ENCODE data around the gene CAPN3. TPM values are rescaled to one million over a fixed set of nuclear protein-coding genes. Genes with fewer than 3 reads are reported as not detected.
"Not testable (repeated sequence)": the region's sequence is repeated elsewhere in the genome, so short reads cannot be mapped to it uniquely, and the experiment has no call there.

Gene CAPN3
- total and polyA plus RNA-seq, 2 experiments from 2014 or later = 2.2 to 5.7 TPM

GRCh38 chr15:42331235-42331634 is 28.1 kb upstream of the CAPN3 start:
- in situ Hi-C loops (cut with MboI) = no loop called here
- Histone ChIP-seq H2AFZ (no peak overlapping the region), H3K4me3 (no peak overlapping the region), H3K36me3 (ENCODE audit: low read depth) (peaks cover 32% of the 10 kb centered on the region; the same call in 1 of the 2 replicates), H3K9me3 (ENCODE audit: low read depth) (no peaks in the 10 kb centered on the region), H3K4me1 (ENCODE audit: insufficient read depth) (peaks cover 14% of the 10 kb centered on the region), H3K4me2 (ENCODE audit: unreplicated experiment) (no peak overlapping the region), H4K20me1 (ENCODE audit: insufficient read depth) (no peaks in the 10 kb centered on the region), H3K9ac (no peak overlapping the region), H3K79me2 (ENCODE audit: insufficient read depth) (no peaks in the 10 kb centered on the region), H3K27me3 (replicated peaks; ENCODE audit: insufficient read depth) (no peaks in the 10 kb centered on the region), H3K9me2 (ENCODE audit: insufficient read depth) (no peaks in the 10 kb centered on the region), H3K27ac (peak overlapping the region; percentile 16; the same call in 1 of the 2 replicates), H3F3A (ENCODE audit: insufficient read depth) (no peaks in the 10 kb centered on the region)
- WGBS, 2 experiments (ENCODE audit: low coverage in 1 of 2, low lambda C conversion rate in 2 of 2, missing lambda C conversion rate in 2 of 2) = 69 to 70% methylated on average over 3 of the region's 3 CpGs
- no peak for DNase-seq
- TF ChIP-seq EZH2 (IDR thresholded peaks at IDR 0.05; ENCODE audit: insufficient read depth, poor library complexity, severe bottlenecking) (no peak), EZH2phosphoT487 (IDR thresholded peaks at IDR 0.05; ENCODE audit: insufficient read depth, low read depth) (no peak)

- Histone ChIP-seq H3K4me2 (ENCODE audit: unreplicated experiment) (peak overlapping the region; percentile 67), H3K9me3 (ENCODE audit: low read depth) (no peaks in the 10 kb centered on the region), H3K4me1 (ENCODE audit: insufficient read depth) (peaks cover 14% of the 10 kb centered on the region), H3K79me2 (ENCODE audit: insufficient read depth) (no peaks in the 10 kb centered on the region), H3K4me3 (no peak overlapping the region; the same call in 1 of the 2 replicates), H3F3A (ENCODE audit: insufficient read depth) (no peaks in the 10 kb centered on the region), H3K27me3 (replicated peaks; ENCODE audit: insufficient read depth) (no peaks in the 10 kb centered on the region), H3K27ac (peak overlapping the region; percentile 56), H4K20me1 (ENCODE audit: insufficient read depth) (no peaks in the 10 kb centered on the region), H3K36me3 (ENCODE audit: low read depth) (peaks cover 29% of the 10 kb centered on the region; the same call in 1 of the 2 replicates), H3K9ac (no peak overlapping the region), H2AFZ (no peak overlapping the region), H3K9me2 (ENCODE audit: insufficient read depth) (no peaks in the 10 kb centered on the region)
- peak; percentile 73 for DNase-seq
- in situ Hi-C loops (cut with MboI) = no loop called here
- 42 to 51% methylated on average over 4 of the region's 4 CpGs for WGBS, 2 experiments (ENCODE audit: low coverage in 1 of 2, low lambda C conversion rate in 2 of 2, missing lambda C conversion rate in 2 of 2)
- no peak for TF ChIP-seq EZH2phosphoT487 (IDR thresholded peaks at IDR 0.05; ENCODE audit: insufficient read depth, low read depth)
- no peak for TF ChIP-seq EZH2 (IDR thresholded peaks at IDR 0.05; ENCODE audit: insufficient read depth, poor library complexity, severe bottlenecking)
Measured at GRCh38 chr15:42332331-42332730, 27.0 kb upstream of the CAPN3 start.

GRCh38 chr15:42335074-42335473 is 24.2 kb upstream of the CAPN3 start:
- DNase-seq = no peak
- Histone ChIP-seq H3K4me1 (ENCODE audit: insufficient read depth) (peaks cover 14% of the 10 kb centered on the region), H3F3A (ENCODE audit: insufficient read depth) (no peaks in the 10 kb centered on the region), H2AFZ (no peak overlapping the region), H3K36me3 (ENCODE audit: low read depth) (peaks cover 21% of the 10 kb centered on the region; the same call in 1 of the 2 replicates), H4K20me1 (ENCODE audit: insufficient read depth) (no peaks in the 10 kb centered on the region), H3K27ac (no peak overlapping the region), H3K4me3 (no peak overlapping the region), H3K9me2 (ENCODE audit: insufficient read depth) (no peaks in the 10 kb centered on the region), H3K27me3 (replicated peaks; ENCODE audit: insufficient read depth) (no peaks in the 10 kb centered on the region), H3K9ac (no peak overlapping the region), H3K9me3 (ENCODE audit: low read depth) (no peaks in the 10 kb centered on the region), H3K79me2 (ENCODE audit: insufficient read depth) (no peaks in the 10 kb centered on the region), H3K4me2 (ENCODE audit: unreplicated experiment) (no peak overlapping the region)
- 95 to 96% methylated on average over 2 of the region's 2 CpGs for WGBS, 2 experiments (ENCODE audit: low coverage in 1 of 2, low lambda C conversion rate in 2 of 2, missing lambda C conversion rate in 2 of 2)
- TF ChIP-seq EZH2phosphoT487 (IDR thresholded peaks at IDR 0.05; ENCODE audit: insufficient read depth, low read depth) (no peak), EZH2 (IDR thresholded peaks at IDR 0.05; ENCODE audit: insufficient read depth, poor library complexity, severe bottlenecking) (no peak)
- in situ Hi-C loops (cut with MboI) = no loop called here

- DNase-seq; H3K9me2 ChIP-seq (ENCODE audit: insufficient read depth); H3K27me3 ChIP-seq (replicated peaks; ENCODE audit: insufficient read depth); in situ Hi-C loops (cut with MboI); H3K27ac ChIP-seq; H3K9me3 ChIP-seq (ENCODE audit: low read depth); H2AFZ ChIP-seq; H3F3A ChIP-seq (ENCODE audit: insufficient read depth); H3K79me2 ChIP-seq (ENCODE audit: insufficient read depth); H3K4me2 ChIP-seq (ENCODE audit: unreplicated experiment); H3K4me3 ChIP-seq; H3K9ac ChIP-seq; H3K4me1 ChIP-seq (ENCODE audit: insufficient read depth); H4K20me1 ChIP-seq (ENCODE audit: insufficient read depth): not testable (repeated sequence)
- WGBS, 2 experiments (ENCODE audit: low coverage in 1 of 2, low lambda C conversion rate in 2 of 2, missing lambda C conversion rate in 2 of 2) = 92 to 93% methylated on average over 1 of the region's 1 CpG
- peaks cover 21% of the 10 kb centered on the region; the same call in 1 of the 2 replicates for H3K36me3 ChIP-seq (ENCODE audit: low read depth)
Measured at GRCh38 chr15:42336650-42337049, 22.7 kb upstream of the CAPN3 start.

GRCh38 chr15:42337104-42337503 is 22.2 kb upstream of the CAPN3 start:
- H3K36me3 ChIP-seq (ENCODE audit: low read depth) = peaks cover 21% of the 10 kb centered on the region; the same call in 1 of the 2 replicates
- H3K79me2 ChIP-seq (ENCODE audit: insufficient read depth); H2AFZ ChIP-seq; H3K4me3 ChIP-seq; in situ Hi-C loops (cut with MboI); H3K27me3 ChIP-seq (replicated peaks; ENCODE audit: insufficient read depth); H3K4me1 ChIP-seq (ENCODE audit: insufficient read depth); H3K4me2 ChIP-seq (ENCODE audit: unreplicated experiment); DNase-seq; H3K9me2 ChIP-seq (ENCODE audit: insufficient read depth); H3K9me3 ChIP-seq (ENCODE audit: low read depth); H3F3A ChIP-seq (ENCODE audit: insufficient read depth); H3K27ac ChIP-seq; H4K20me1 ChIP-seq (ENCODE audit: insufficient read depth); H3K9ac ChIP-seq: not testable (repeated sequence)
- WGBS, 2 experiments (ENCODE audit: low coverage in 1 of 2, low lambda C conversion rate in 2 of 2, missing lambda C conversion rate in 2 of 2) = 98 to 100% methylated on average over 3 of the region's 3 CpGs

Measured in GM23248 (cell line).